HG02885 (cell line): ENCODE measurements around the gene LDAF1.
A peak's percentile ranks its signal among the peaks of the same experiment; 100 is the strongest.
"Not testable (repeated sequence)": the region's sequence is repeated elsewhere in the genome, so short reads cannot be mapped to it uniquely, and the experiment has no call there.

Experiments used
- ATAC-seq: cut with Tn5 transposase; IDR thresholded peaks from one replicate; pipeline ENCODE4 v1.9.1; 2021; ENCODE audit warnings: mild to moderate bottlenecking; ENCODE audit not compliant: unreplicated experiment, poor library complexity

Gene LDAF1

GRCh38 chr16:21158208-21159110 lies at the start of gene LDAF1:
LDAF1 (plus strand) TSS chr16:21158674; CDS start chr16:21161183, 2,509 bp downstream.
- ATAC-seq: peak; percentile 89

GRCh38 chr16:21115551-21115950 lies 42.9 kb upstream of the LDAF1 start:
- ATAC-seq: not testable (repeated sequence)

- no peak for ATAC-seq
These were observed 42.3 kb upstream of the LDAF1 start for GRCh38 chr16:21116148-21116693.

GRCh38 chr16:21117567-21117966 lies 40.9 kb upstream of the LDAF1 start:
- ATAC-seq: no peak

- no peak for ATAC-seq
These were observed 37.4 kb upstream of the LDAF1 start for GRCh38 chr16:21120976-21121520.

- ATAC-seq: no peak
These were observed 33.3 kb upstream of the LDAF1 start for GRCh38 chr16:21125191-21125590.

GRCh38 chr16:21126518-21126917 lies 32.0 kb upstream of the LDAF1 start:
- ATAC-seq: no peak

- no peak for ATAC-seq
These were observed 29.5 kb upstream of the LDAF1 start for GRCh38 chr16:21128991-21129390.

GRCh38 chr16:21130811-21131210 lies 27.7 kb upstream of the LDAF1 start:
- ATAC-seq: no peak

- no peak for ATAC-seq
These were observed 24.4 kb upstream of the LDAF1 start for GRCh38 chr16:21134053-21134452.

- no peak for ATAC-seq
These were observed 12.7 kb upstream of the LDAF1 start for GRCh38 chr16:21145738-21146137.

- ATAC-seq: no peak
These were observed 8.0 kb upstream of the LDAF1 start, which contains the start of gene DNAH3 for GRCh38 chr16:21150375-21151001. DNAH3 (minus strand) TSS chr16:21150846; CDS start chr16:21150319, 527 bp downstream.

GRCh38 chr16:21152160-21153030 lies 6.1 kb upstream of the LDAF1 start:
- ATAC-seq: not testable (repeated sequence)

- not testable (repeated sequence) for ATAC-seq
These were observed 5.2 kb upstream of the LDAF1 start for GRCh38 chr16:21153124-21153729.

- ATAC-seq: not testable (repeated sequence)
These were observed 2.5 kb upstream of the LDAF1 start for GRCh38 chr16:21156011-21156410.

- ATAC-seq: no peak
These were observed 1.6 kb upstream of the LDAF1 start for GRCh38 chr16:21156767-21157467.

- ATAC-seq: no peak
These were observed 842 bp upstream of the LDAF1 start for GRCh38 chr16:21157632-21158031.

- ATAC-seq: no peak
These were observed 942 bp downstream of the LDAF1 start for GRCh38 chr16:21159281-21159951.
